GM23248 (cell line): ENCODE results near the gene SLIT3.

Experiments
- EZH2 ChIP-seq: fragments of 200-600 bp; sonication (generic); IDR thresholded peaks from 2 replicates; pipeline ENCODE4 v1.6.1; 2018; ENCODE audit warnings: antibody characterized with exemption, mild to moderate bottlenecking; ENCODE audit not compliant: insufficient read depth, poor library complexity, severe bottlenecking
- EZH2phosphoT487 ChIP-seq: fragments of 200-600 bp; sonication (generic); IDR thresholded peaks from 2 replicates; pipeline ENCODE4 v1.6.1; 2018; ENCODE audit warnings: antibody characterized with exemption, moderate library complexity, mild to moderate bottlenecking, low read depth; ENCODE audit not compliant: insufficient read depth

- TF ChIP-seq EZH2 (no peak), EZH2phosphoT487 (no peak)
Measured at GRCh38 chr5:169263591-169263990, 37.3 kb downstream of the SLIT3 start.
